MM.1S (cell line): ENCODE data around the gene PPP1R11.

ENCODE experiments used
- CTCF ChIP-seq: fragments of 300-600 bp; sonication (generic); IDR thresholded peaks from 2 replicates; pipeline ENCODE4 v1.5.1; 2016; ENCODE audit warnings: antibody characterized with exemption, low read length, mixed read lengths
- EZH2phosphoT487 ChIP-seq: fragments of 300-600 bp; sonication (generic); IDR thresholded peaks from 2 replicates; pipeline ENCODE4 v1.6.1; 2018; ENCODE audit warnings: antibody characterized with exemption, low read length

- TF ChIP-seq CTCF (no peak), EZH2phosphoT487 (no peak)
These were observed 46.8 kb downstream of the PPP1R11 start for GRCh38 chr6:30113841-30114240.
